K562 (cell line): ENCODE measurements around the gene PDE4D. TPM values are rescaled to one million over a fixed set of nuclear protein-coding genes. Genes with fewer than 3 reads are reported as not detected.

Experiments
- ATAC-seq: fragments of 200-7000 bp; cut with Tn5 transposase; 3 replicates; pipeline ENCODE4 v1.9.1; 2020; ENCODE audit warnings: moderate library complexity
- BruUV-seq: library from RNA; stranded (reverse); fragments of 400-500 nt; replicated peaks from 2 replicates; lab custom pipeline; 2021; lab: Mats Ljungman, UMichigan
- CTCF ChIA-PET: fragments of 300-600 bp; formaldehyde crosslinking; extraction: SDS; loops from one replicate; lab custom pipeline; 2021; ENCODE audit warnings: low intra/inter-chr PET ratio; lab: Yijun Ruan, JAX
- POLR2A ChIA-PET: fragments of 300-600, 350-650 bp; sonication (Branson Sonifier 250); formaldehyde crosslinking; extraction: SDS; loops from one replicate; lab custom pipeline; 2021; ENCODE audit warnings: antibody characterized with exemption, inconsistent platforms; lab: Yijun Ruan, JAX
- DNase-seq, 4 experiments: peaks; one replicate each; pipeline versions ENCODE4 v3.0.0 to v3.0.0-alpha.2; 2011 to 2018; ENCODE audit warnings: low spot score in 3 of 4, mixed read lengths in 3 of 4; ENCODE audit errors: extremely low read depth in 1 of 4
- FAIRE-seq: peaks from 2 replicates; lab custom pipeline; 2011; peaks lifted over from hg19 to GRCh38; lab: Jason Lieb, UNC
- H2AFZ ChIP-seq: 2 replicates; pipeline ENCODE4 v1.6.0; 2011; ENCODE audit warnings: low read depth, low read length, control low read depth, inconsistent platforms
- H3K27ac ChIP-seq: fragments of 200-600 bp; 3 replicates; pipeline ENCODE4 v1.8.0; 2011; ENCODE audit warnings: low read depth, mild to moderate bottlenecking, control low read depth, inconsistent platforms, low read length, moderate library complexity, mixed read lengths; ENCODE audit errors: extremely low read depth
- H3K27me3 ChIP-seq, 2 experiments: fragments of 300-600 bp in 1 of 2; 2 replicates in 1 of 2; 3 replicates in 1 of 2; pipeline versions ENCODE4 v1.6.0 to v1.8.0; 2011; ENCODE audit warnings: inconsistent platforms in 2 of 2, low read length in 2 of 2, mild to moderate bottlenecking in 1 of 2, mixed read lengths in 1 of 2, moderate library complexity in 1 of 2; ENCODE audit not compliant: control insufficient read depth in 2 of 2, insufficient read depth in 2 of 2
- H3K36me3 ChIP-seq: fragments of 300-600 bp; 3 replicates; pipeline ENCODE4 v1.8.0; 2011; ENCODE audit warnings: mild to moderate bottlenecking, low read length, inconsistent platforms; ENCODE audit not compliant: control insufficient read depth, insufficient read depth
- H3K4me1 ChIP-seq, 2 experiments: fragments of 200-600 bp in 1 of 2; replicated peaks in 1 of 2; 2 replicates in 1 of 2; 3 replicates in 1 of 2; pipeline versions ENCODE4 v1.5.1 to v1.8.0; 2011; ENCODE audit warnings: inconsistent platforms in 2 of 2, low read length in 2 of 2, mild to moderate bottlenecking in 1 of 2, mixed read lengths in 1 of 2, moderate library complexity in 1 of 2; ENCODE audit not compliant: control insufficient read depth in 2 of 2, insufficient read depth in 2 of 2
- H3K4me2 ChIP-seq: 2 replicates; pipeline ENCODE4 v1.6.1; 2011; ENCODE audit warnings: low read length, control low read depth, inconsistent platforms, mixed read lengths; ENCODE audit not compliant: insufficient read depth
- H3K4me3 ChIP-seq: fragments of 200-600 bp; sonication (generic), shearing (Covaris generic); 2 replicates; pipeline ENCODE4 v1.5.1; 2016; ENCODE audit warnings: control low read depth, inconsistent platforms
- H3K79me2 ChIP-seq: fragments of 200-600 bp; 3 replicates; pipeline ENCODE4 v1.8.0; 2011; ENCODE audit warnings: low read length, inconsistent platforms; ENCODE audit not compliant: control insufficient read depth, insufficient read depth
- H3K9ac ChIP-seq, 2 experiments: 2 replicates each; pipeline versions ENCODE4 v1.6.0 to v1.6.1; 2011; ENCODE audit warnings: low read depth in 2 of 2, low read length in 2 of 2, control low read depth in 1 of 2, inconsistent platforms in 1 of 2, mild to moderate bottlenecking in 1 of 2, mixed read lengths in 1 of 2; ENCODE audit not compliant: insufficient read depth in 1 of 2
- H3K9me1 ChIP-seq: one replicate; pipeline ENCODE4 v1.6.0; 2011; ENCODE audit warnings: inconsistent platforms, mild to moderate bottlenecking, low read length, moderate library complexity; ENCODE audit not compliant: control insufficient read depth, insufficient read depth
- H3K9me3 ChIP-seq: replicated peaks from 2 replicates; pipeline ENCODE4 v1.5.1; 2011; ENCODE audit warnings: low read depth, low read length, inconsistent platforms; ENCODE audit not compliant: control insufficient read depth, insufficient read depth
- H4K20me1 ChIP-seq: replicated peaks from 2 replicates; pipeline ENCODE4 v1.6.1; 2011; ENCODE audit warnings: low read length, inconsistent platforms, mixed read lengths; ENCODE audit not compliant: control insufficient read depth, insufficient read depth
- CC2D1A ChIP-seq: fragments of 450-650 bp; IDR thresholded peaks from 2 replicates; pipeline ENCODE4 v1.6.1; 2017; ENCODE audit warnings: mild to moderate bottlenecking
- ETV1 ChIP-seq: fragments of 450-650 bp; conservative IDR thresholded peaks from 2 replicates; pipeline ENCODE4 v1.6.1; 2016; ENCODE audit warnings: missing genetic modification characterization, control low read depth, low read depth, missing compliant biosample characterization
- FOXP1 ChIP-seq: sonication (generic); formaldehyde crosslinking; IDR thresholded peaks from 2 replicates; pipeline ENCODE4 v1.8.0; 2022; ENCODE audit warnings: mild to moderate bottlenecking, missing genetic modification reagents
- GATA2 ChIP-seq: sonication (generic); formaldehyde crosslinking; IDR thresholded peaks from 2 replicates; pipeline ENCODE4 v1.4.0; 2020; ENCODE audit warnings: mild to moderate bottlenecking, missing genetic modification reagents
- HDAC6 ChIP-seq: IDR thresholded peaks from 2 replicates; pipeline ENCODE4 v1.6.1; 2012; ENCODE audit warnings: low read depth, mild to moderate bottlenecking, control low read depth, inconsistent platforms, low read length, moderate library complexity
- HLTF ChIP-seq: fragments of 450-650 bp; IDR thresholded peaks from 2 replicates; pipeline ENCODE4 v1.6.1; 2016
- HNRNPLL ChIP-seq: fragments of 200-400 bp; formaldehyde crosslinking; IDR thresholded peaks from 2 replicates; pipeline ENCODE4 v1.6.1; 2017; ENCODE audit warnings: low read length, low read depth, mild to moderate bottlenecking; ENCODE audit not compliant: poor library complexity, severe bottlenecking
- PRPF4 ChIP-seq: fragments of 200-400 bp; formaldehyde crosslinking; IDR thresholded peaks from one replicate; pipeline ENCODE4 v1.6.1; 2017; ENCODE audit warnings: low read length, low read depth, mild to moderate bottlenecking; ENCODE audit not compliant: insufficient read depth, poor library complexity, severe bottlenecking
- RFX7 ChIP-seq: fragments of 250-450 bp; sonication (Bioruptor Pico); IDR thresholded peaks from 2 replicates; pipeline ENCODE4 v1.5.1; 2021; ENCODE audit warnings: mild to moderate bottlenecking
- TAL1 ChIP-seq: fragments of 450-650 bp; IDR thresholded peaks from 2 replicates; pipeline ENCODE4 v1.6.1; 2016; ENCODE audit warnings: mild to moderate bottlenecking
- THAP7 ChIP-seq: fragments of 250-450 bp; sonication (Bioruptor Pico); IDR thresholded peaks from 2 replicates; pipeline ENCODE4 v1.5.0; 2021
- U2AF2 ChIP-seq: fragments of 200-400 bp; formaldehyde crosslinking; optimal IDR thresholded peaks from 2 replicates; pipeline ENCODE3; 2017; ENCODE audit warnings: low read depth, mild to moderate bottlenecking, low read length
- XRCC4 ChIP-seq: IDR thresholded peaks from one replicate; pipeline ENCODE4 v1.6.1; 2011; ENCODE audit not compliant: insufficient read depth, insufficient read length; ENCODE audit errors: extremely low read depth
- ZNF316 ChIP-seq: fragments of 450-650 bp; IDR thresholded peaks from 2 replicates; pipeline ENCODE4 v1.6.1; 2016
- ZNF766 ChIP-seq: fragments of 200-800 bp; sonication (Bioruptor generic); conservative IDR thresholded peaks from 2 replicates; pipeline ENCODE4 v1.6.1; 2016; ENCODE audit warnings: missing genetic modification characterization, missing compliant biosample characterization
- WGBS: fragments of 100-300 bp; shearing (Covaris generic); methylation state at CpG from one replicate; pipeline ENCODE4 v1.1.6; 2016; ENCODE audit warnings: low coverage, mixed read lengths; ENCODE audit not compliant: insufficient coverage; ENCODE audit errors: missing lambda C conversion rate; 5-methylcytosine and 5-hydroxymethylcytosine counted together
- in situ Hi-C: fragments of 300-500 bp; cut with MboI; formaldehyde crosslinking; loops from 4 replicates; pipeline ENCODE4 v1.15.0; 2018; ENCODE audit warnings: inconsistent platforms, mixed read lengths
- intact Hi-C: fragments of 100-400 bp; cut with micrococcal nuclease; formaldehyde crosslinking; loops from 2 replicates; pipeline ENCODE4 v1.14.2; 2022
- polyA plus RNA-seq, 8 experiments: library from polyadenylated mRNA; depleted of rRNA in 4 of 8; stranded (reverse) in 5 of 8; unstranded in 3 of 8; fragments of >200 nt; fragmentation: Nextera tagmentation in 2 of 8; fragmentation: Illumina TruSeq in 1 of 8; extraction: Ambion mirVana in 2 of 8; extraction: Trizol in 1 of 8; gene quantifications; 2 replicates each; pipeline versions ENCODE4 v1.2.1 to v1.2.3, GENCODE V29; 2011 to 2014; ENCODE audit warnings: inconsistent platforms in 1 of 8, missing spikeins in 1 of 8
- total RNA-seq, 7 experiments: library from RNA; depleted of rRNA in 6 of 7; stranded (reverse); fragments of >200 nt in 6 of 7; fragmentation: Illumina TruSeq in 2 of 7; extraction: Trizol in 2 of 7; gene quantifications; 2 replicates each; pipeline versions ENCODE4 v1.2.1 to v1.2.3, GENCODE V29; 2011 to 2021; ENCODE audit warnings: low replicate concordance in 1 of 7
- TF ChIP-seq, protein P1 (sequence below), 2 experiments: fragments of 450-650 bp in 1 of 2; IDR thresholded peaks; 2 replicates each; pipeline ENCODE4 v1.6.1; 2011 to 2017; ENCODE audit warnings: low read depth in 2 of 2, antibody characterized with exemption in 1 of 2, borderline replicate concordance in 1 of 2, low read length in 1 of 2, mild to moderate bottlenecking in 1 of 2, mixed read lengths in 1 of 2; ENCODE audit not compliant: control insufficient read depth in 1 of 2
- TF ChIP-seq, protein P2 (sequence below): fragments of 450-650 bp; formaldehyde crosslinking; IDR thresholded peaks from 2 replicates; pipeline ENCODE4 v1.4.0; 2020; ENCODE audit warnings: mild to moderate bottlenecking, moderate library complexity
- TF ChIP-seq, protein P3 (sequence below): sonication (generic); formaldehyde crosslinking; IDR thresholded peaks from 2 replicates; pipeline ENCODE4 v1.8.0; 2023; ENCODE audit warnings: mild to moderate bottlenecking, missing genetic modification reagents

The PDE4D gene
- total and polyA plus RNA-seq, 9 of the 15 experiments (the other 6 are each of a cell fraction or from before 2014, with no cell fraction given) = 0.04 to 0.46 (median 0.13) TPM

DNA sequence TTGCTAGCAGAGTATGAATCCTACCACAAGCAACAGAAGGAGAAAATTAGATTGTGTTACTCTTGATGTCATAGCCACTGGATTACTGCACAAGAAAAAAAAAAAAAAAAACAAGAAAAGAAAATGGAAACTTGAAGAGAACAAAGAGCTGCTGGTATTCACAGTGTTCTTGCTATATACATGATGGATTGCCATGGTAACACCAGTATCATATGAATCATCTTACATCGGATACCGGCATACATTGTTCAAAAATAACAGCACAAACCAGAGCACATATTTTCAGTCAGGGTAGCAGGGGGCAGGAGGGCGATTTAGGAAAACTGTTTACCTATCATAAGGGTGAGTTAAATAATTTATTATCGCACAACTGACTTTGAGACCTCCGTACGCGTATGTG, 472.9 kb downstream of the PDE4D start:
- Histone ChIP-seq H4K20me1 (no peaks in the 10 kb centered on the region), H3K4me3 (no peak overlapping the region), H3K79me2 (no peaks in the 10 kb centered on the region), H3K36me3 (no peaks in the 10 kb centered on the region), H3K9me3 (no peaks in the 10 kb centered on the region), H3K9me1 (no peaks in the 10 kb centered on the region), H3K4me2 (no peak overlapping the region), H3K27me3 (no peaks in the 10 kb centered on the region), H3K9ac (no peak overlapping the region), H3K4me1 (no peaks in the 10 kb centered on the region), H3K27ac (no peak overlapping the region), H2AFZ (no peak overlapping the region)
- CTCF ChIA-PET = no interaction called here
- in situ Hi-C loops (no loop called here), intact Hi-C loops (no loop called here)
- DNase-seq (no peak), ATAC-seq (no peak), FAIRE-seq (no peak)
- POLR2A ChIA-PET = no interaction called here
- no TSS peak for BruUV-seq
- WGBS = 14% methylated on average over 7 of the region's 7 CpGs
- TF ChIP-seq XRCC4 = no peak
- TF ChIP-seq, protein P1, sequence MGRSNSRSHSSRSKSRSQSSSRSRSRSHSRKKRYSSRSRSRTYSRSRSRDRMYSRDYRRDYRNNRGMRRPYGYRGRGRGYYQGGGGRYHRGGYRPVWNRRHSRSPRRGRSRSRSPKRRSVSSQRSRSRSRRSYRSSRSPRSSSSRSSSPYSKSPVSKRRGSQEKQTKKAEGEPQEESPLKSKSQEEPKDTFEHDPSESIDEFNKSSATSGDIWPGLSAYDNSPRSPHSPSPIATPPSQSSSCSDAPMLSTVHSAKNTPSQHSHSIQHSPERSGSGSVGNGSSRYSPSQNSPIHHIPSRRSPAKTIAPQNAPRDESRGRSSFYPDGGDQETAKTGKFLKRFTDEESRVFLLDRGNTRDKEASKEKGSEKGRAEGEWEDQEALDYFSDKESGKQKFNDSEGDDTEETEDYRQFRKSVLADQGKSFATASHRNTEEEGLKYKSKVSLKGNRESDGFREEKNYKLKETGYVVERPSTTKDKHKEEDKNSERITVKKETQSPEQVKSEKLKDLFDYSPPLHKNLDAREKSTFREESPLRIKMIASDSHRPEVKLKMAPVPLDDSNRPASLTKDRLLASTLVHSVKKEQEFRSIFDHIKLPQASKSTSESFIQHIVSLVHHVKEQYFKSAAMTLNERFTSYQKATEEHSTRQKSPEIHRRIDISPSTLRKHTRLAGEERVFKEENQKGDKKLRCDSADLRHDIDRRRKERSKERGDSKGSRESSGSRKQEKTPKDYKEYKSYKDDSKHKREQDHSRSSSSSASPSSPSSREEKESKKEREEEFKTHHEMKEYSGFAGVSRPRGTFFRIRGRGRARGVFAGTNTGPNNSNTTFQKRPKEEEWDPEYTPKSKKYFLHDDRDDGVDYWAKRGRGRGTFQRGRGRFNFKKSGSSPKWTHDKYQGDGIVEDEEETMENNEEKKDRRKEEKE (IDR thresholded peaks at IDR 0.05; ENCODE audit: borderline replicate concordance in 1 of 2, control insufficient read depth in 1 of 2, low read depth in 2 of 2, low read length in 1 of 2) = no peak
- no peak for TF ChIP-seq ETV1
- TF ChIP-seq HDAC6 = no peak
- no peak for TF ChIP-seq HNRNPLL
- TF ChIP-seq THAP7 (CRISPR knock-in tag) = no peak
- no peak for TF ChIP-seq TAL1
- TF ChIP-seq, protein P2, sequence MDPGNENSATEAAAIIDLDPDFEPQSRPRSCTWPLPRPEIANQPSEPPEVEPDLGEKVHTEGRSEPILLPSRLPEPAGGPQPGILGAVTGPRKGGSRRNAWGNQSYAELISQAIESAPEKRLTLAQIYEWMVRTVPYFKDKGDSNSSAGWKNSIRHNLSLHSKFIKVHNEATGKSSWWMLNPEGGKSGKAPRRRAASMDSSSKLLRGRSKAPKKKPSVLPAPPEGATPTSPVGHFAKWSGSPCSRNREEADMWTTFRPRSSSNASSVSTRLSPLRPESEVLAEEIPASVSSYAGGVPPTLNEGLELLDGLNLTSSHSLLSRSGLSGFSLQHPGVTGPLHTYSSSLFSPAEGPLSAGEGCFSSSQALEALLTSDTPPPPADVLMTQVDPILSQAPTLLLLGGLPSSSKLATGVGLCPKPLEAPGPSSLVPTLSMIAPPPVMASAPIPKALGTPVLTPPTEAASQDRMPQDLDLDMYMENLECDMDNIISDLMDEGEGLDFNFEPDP (CRISPR knock-in tag) = no peak
- no peak for TF ChIP-seq RFX7 (CRISPR knock-in tag)
- TF ChIP-seq PRPF4 = no peak
- TF ChIP-seq ZNF316 = no peak
- TF ChIP-seq, protein P3, sequence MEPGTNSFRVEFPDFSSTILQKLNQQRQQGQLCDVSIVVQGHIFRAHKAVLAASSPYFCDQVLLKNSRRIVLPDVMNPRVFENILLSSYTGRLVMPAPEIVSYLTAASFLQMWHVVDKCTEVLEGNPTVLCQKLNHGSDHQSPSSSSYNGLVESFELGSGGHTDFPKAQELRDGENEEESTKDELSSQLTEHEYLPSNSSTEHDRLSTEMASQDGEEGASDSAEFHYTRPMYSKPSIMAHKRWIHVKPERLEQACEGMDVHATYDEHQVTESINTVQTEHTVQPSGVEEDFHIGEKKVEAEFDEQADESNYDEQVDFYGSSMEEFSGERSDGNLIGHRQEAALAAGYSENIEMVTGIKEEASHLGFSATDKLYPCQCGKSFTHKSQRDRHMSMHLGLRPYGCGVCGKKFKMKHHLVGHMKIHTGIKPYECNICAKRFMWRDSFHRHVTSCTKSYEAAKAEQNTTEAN (CRISPR knock-in tag) = no peak
- TF ChIP-seq FOXP1 (CRISPR knock-in tag) = no peak
- TF ChIP-seq CC2D1A = no peak
- no peak for TF ChIP-seq U2AF2
- TF ChIP-seq ZNF766 (CRISPR knock-in tag) = no peak
- TF ChIP-seq GATA2 (CRISPR knock-in tag) = no peak
- no peak for TF ChIP-seq HLTF
